Neural cell (in vitro differentiated cells): Measurements from ENCODE around the gene CDCA5. TPM values are rescaled to one million over a fixed set of nuclear protein-coding genes. Genes with fewer than 3 reads are reported as not detected.

Source experiments
- H2AFZ ChIP-seq: fragments of 200-600, 300-800 bp; sonication (generic), shearing (Covaris generic); 2 replicates; pipeline ENCODE4 v1.6.0; 2014; ENCODE audit warnings: low read depth, mild to moderate bottlenecking, antibody characterized with exemption, low read length, moderate library complexity
- H3F3A ChIP-seq: fragments of 200-600 bp; shearing (Covaris generic); 2 replicates; pipeline ENCODE4 v1.6.1; 2016; ENCODE audit warnings: mild to moderate bottlenecking, moderate library complexity, mixed read lengths, antibody characterized with exemption, low read length; ENCODE audit not compliant: insufficient read depth, poor library complexity, severe bottlenecking
- H3K27ac ChIP-seq: fragments of 200-600, 300-800 bp; sonication (generic), shearing (Covaris generic); 2 replicates; pipeline ENCODE4 v1.5.1; 2014; ENCODE audit warnings: mild to moderate bottlenecking, low read length, moderate library complexity
- H3K27me3 ChIP-seq: fragments of 300-800, 200-600 bp; sonication (generic), shearing (Covaris generic); 2 replicates; pipeline ENCODE4 v1.6.0; 2014; ENCODE audit warnings: mild to moderate bottlenecking, low read depth, low read length, moderate library complexity; ENCODE audit not compliant: insufficient read depth
- H3K36me3 ChIP-seq: fragments of 300-800, 200-600 bp; sonication (generic), shearing (Covaris generic); 2 replicates; pipeline ENCODE4 v1.5.1; 2014; ENCODE audit warnings: mild to moderate bottlenecking, antibody characterized with exemption, low read length, moderate library complexity; ENCODE audit not compliant: insufficient read depth
- H3K4me2 ChIP-seq: fragments of 300-800, 200-600 bp; sonication (generic), shearing (Covaris generic); 2 replicates; pipeline ENCODE4 v1.6.0; 2014; ENCODE audit warnings: mild to moderate bottlenecking, low read length
- H3K4me3 ChIP-seq: fragments of 300-800, 200-600 bp; sonication (generic), shearing (Covaris generic); 2 replicates; pipeline ENCODE4 v1.5.1; 2014; ENCODE audit warnings: mild to moderate bottlenecking, low read length, moderate library complexity
- H3K79me2 ChIP-seq: fragments of 200-600 bp; shearing (Covaris generic); replicated peaks from 2 replicates; pipeline ENCODE4 v1.6.0; 2014; ENCODE audit warnings: mild to moderate bottlenecking, low read length, moderate library complexity; ENCODE audit not compliant: insufficient read depth
- H3K9ac ChIP-seq: fragments of 300-800, 200-600 bp; sonication (generic), shearing (Covaris generic); 2 replicates; pipeline ENCODE4 v1.6.1; 2016; ENCODE audit warnings: mild to moderate bottlenecking, low read length, mixed read lengths
- H3K9me2 ChIP-seq: fragments of 200-600 bp; shearing (Covaris generic); 2 replicates; pipeline ENCODE4 v1.6.1; 2016; ENCODE audit warnings: mild to moderate bottlenecking, low read length, mixed read lengths; ENCODE audit not compliant: insufficient read depth
- H3K9me3 ChIP-seq: fragments of 200-600, 300-800 bp; sonication (generic), shearing (Covaris generic); 2 replicates; pipeline ENCODE4 v1.6.1; 2016; ENCODE audit warnings: mild to moderate bottlenecking, mixed run types, low read length, moderate library complexity, mixed read lengths
- H4K20me1 ChIP-seq: fragments of 200-600 bp; shearing (Covaris generic); 2 replicates; pipeline ENCODE4 v1.6.1; 2016; ENCODE audit warnings: mild to moderate bottlenecking, mixed run types; ENCODE audit not compliant: insufficient read depth
- EP300 ChIP-seq: fragments of 450-650 bp; conservative IDR thresholded peaks from 2 replicates; pipeline ENCODE4 v1.6.1; 2014; ENCODE audit warnings: antibody characterized with exemption, mild to moderate bottlenecking, moderate library complexity; ENCODE audit not compliant: poor library complexity, severe bottlenecking
- EZH2 ChIP-seq: fragments of 200-600, 300-800 bp; shearing (Covaris generic), sonication (generic); IDR thresholded peaks from 2 replicates; pipeline ENCODE4 v1.6.1; 2014; ENCODE audit warnings: antibody characterized with exemption, low read length, borderline replicate concordance, mild to moderate bottlenecking; ENCODE audit not compliant: insufficient read depth, poor library complexity, severe bottlenecking
- MXI1 ChIP-seq: fragments of 450-650 bp; conservative IDR thresholded peaks from 2 replicates; pipeline ENCODE4 v1.6.1; 2014; ENCODE audit warnings: antibody characterized with exemption, mild to moderate bottlenecking; ENCODE audit not compliant: poor library complexity, severe bottlenecking
- POLR2AphosphoS5 ChIP-seq: IDR thresholded peaks from 2 replicates; pipeline ENCODE4 v1.6.1; 2012
- RAD21 ChIP-seq: fragments of 450-650 bp; conservative IDR thresholded peaks from 2 replicates; pipeline ENCODE4 v1.6.1; 2014; ENCODE audit warnings: antibody characterized with exemption, mild to moderate bottlenecking, moderate library complexity
- SMC3 ChIP-seq: fragments of 450-650 bp; conservative IDR thresholded peaks from 2 replicates; pipeline ENCODE4 v1.6.1; 2014; ENCODE audit warnings: antibody characterized with exemption, mild to moderate bottlenecking, moderate library complexity; ENCODE audit not compliant: poor library complexity
- TAF1 ChIP-seq: IDR thresholded peaks from 2 replicates; pipeline ENCODE4 v1.6.1; 2012; ENCODE audit warnings: low read depth
- polyA plus RNA-seq: library from polyadenylated mRNA; depleted of rRNA; stranded (reverse); fragments of >200 nt; gene quantifications from 2 replicates; pipeline ENCODE4 v1.2.3, GENCODE V29; 2014
- TF ChIP-seq, protein P1 (sequence below): fragments of 450-650 bp; IDR thresholded peaks from 2 replicates; pipeline ENCODE4 v1.5.1; 2014; ENCODE audit warnings: antibody characterized with exemption, mild to moderate bottlenecking, moderate library complexity; ENCODE audit not compliant: poor library complexity, severe bottlenecking
- TF ChIP-seq, protein P2 (sequence below): IDR thresholded peaks from 2 replicates; pipeline ENCODE4 v1.6.1; 2012; ENCODE audit warnings: borderline replicate concordance

Gene CDCA5
- polyA plus RNA-seq, 1 donor from 2014 or later: 2.3 TPM

DNA sequence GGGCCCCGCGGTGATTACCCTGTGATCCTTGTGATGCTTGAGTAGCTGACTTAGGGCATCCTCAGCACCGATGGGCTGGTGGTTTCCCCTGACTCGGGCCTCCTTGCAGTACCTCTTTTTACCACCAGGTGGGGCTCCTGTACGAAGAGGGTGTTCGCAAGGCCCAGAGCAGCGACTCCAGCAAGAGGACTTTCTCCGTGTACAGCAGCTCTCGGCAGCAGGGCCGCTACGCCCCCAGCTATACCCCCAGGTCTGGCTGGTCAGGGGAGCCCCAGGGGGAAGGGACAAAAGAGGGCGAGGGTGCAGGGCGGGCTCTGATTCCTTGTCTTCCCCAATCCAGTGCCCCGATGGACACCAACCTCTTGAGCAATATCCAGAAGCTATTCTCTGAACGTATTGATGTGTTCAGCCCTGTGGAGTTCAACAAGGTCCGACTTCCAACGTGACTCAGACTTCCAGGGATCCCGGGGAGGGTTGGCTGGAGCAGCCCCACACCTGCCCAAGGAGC lies 26.6 kb upstream of the CDCA5 start:
- Histone ChIP-seq H3K4me2 (no peak overlapping the region), H3K36me3 (no peaks in the 10 kb centered on the region), H3K9ac (peak overlapping the region; percentile 34), H4K20me1 (no peaks in the 10 kb centered on the region), H3K27ac (no peak overlapping the region), H3K27me3 (no peaks in the 10 kb centered on the region), H3F3A (no peaks in the 10 kb centered on the region), H3K9me2 (no peaks in the 10 kb centered on the region), H3K9me3 (no peaks in the 10 kb centered on the region), H3K4me3 (peak overlapping the region; percentile 29), H2AFZ (no peak overlapping the region), H3K79me2 (peaks cover 19% of the 10 kb centered on the region)
- TF ChIP-seq, protein P1, sequence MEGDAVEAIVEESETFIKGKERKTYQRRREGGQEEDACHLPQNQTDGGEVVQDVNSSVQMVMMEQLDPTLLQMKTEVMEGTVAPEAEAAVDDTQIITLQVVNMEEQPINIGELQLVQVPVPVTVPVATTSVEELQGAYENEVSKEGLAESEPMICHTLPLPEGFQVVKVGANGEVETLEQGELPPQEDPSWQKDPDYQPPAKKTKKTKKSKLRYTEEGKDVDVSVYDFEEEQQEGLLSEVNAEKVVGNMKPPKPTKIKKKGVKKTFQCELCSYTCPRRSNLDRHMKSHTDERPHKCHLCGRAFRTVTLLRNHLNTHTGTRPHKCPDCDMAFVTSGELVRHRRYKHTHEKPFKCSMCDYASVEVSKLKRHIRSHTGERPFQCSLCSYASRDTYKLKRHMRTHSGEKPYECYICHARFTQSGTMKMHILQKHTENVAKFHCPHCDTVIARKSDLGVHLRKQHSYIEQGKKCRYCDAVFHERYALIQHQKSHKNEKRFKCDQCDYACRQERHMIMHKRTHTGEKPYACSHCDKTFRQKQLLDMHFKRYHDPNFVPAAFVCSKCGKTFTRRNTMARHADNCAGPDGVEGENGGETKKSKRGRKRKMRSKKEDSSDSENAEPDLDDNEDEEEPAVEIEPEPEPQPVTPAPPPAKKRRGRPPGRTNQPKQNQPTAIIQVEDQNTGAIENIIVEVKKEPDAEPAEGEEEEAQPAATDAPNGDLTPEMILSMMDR: peak; percentile 94
- peak; percentile 71 for TF ChIP-seq RAD21
- no peak for TF ChIP-seq TAF1
- peak; percentile 45 for TF ChIP-seq MXI1
- TF ChIP-seq SMC3: peak; percentile 80

- no peaks in the 10 kb centered on the region for H3K27me3 ChIP-seq
- H3K36me3 ChIP-seq: no peaks in the 10 kb centered on the region
- H2AFZ ChIP-seq: no peak overlapping the region
- no peaks in the 10 kb centered on the region for H3K9me2 ChIP-seq
- H3K27ac ChIP-seq: no peak overlapping the region
- H3F3A ChIP-seq: no peaks in the 10 kb centered on the region
- H3K79me2 ChIP-seq: peaks cover 19% of the 10 kb centered on the region
- no peaks in the 10 kb centered on the region for H3K9me3 ChIP-seq
- no peak overlapping the region for H3K4me2 ChIP-seq
- H4K20me1 ChIP-seq: no peaks in the 10 kb centered on the region
- no peak overlapping the region for H3K9ac ChIP-seq
- H3K4me3 ChIP-seq: no peak overlapping the region
- TF ChIP-seq MXI1 (no peak), TAF1 (no peak)
Measured at GRCh38 chr11:65109231-65110198, 25.7 kb upstream of the CDCA5 start.

DNA sequence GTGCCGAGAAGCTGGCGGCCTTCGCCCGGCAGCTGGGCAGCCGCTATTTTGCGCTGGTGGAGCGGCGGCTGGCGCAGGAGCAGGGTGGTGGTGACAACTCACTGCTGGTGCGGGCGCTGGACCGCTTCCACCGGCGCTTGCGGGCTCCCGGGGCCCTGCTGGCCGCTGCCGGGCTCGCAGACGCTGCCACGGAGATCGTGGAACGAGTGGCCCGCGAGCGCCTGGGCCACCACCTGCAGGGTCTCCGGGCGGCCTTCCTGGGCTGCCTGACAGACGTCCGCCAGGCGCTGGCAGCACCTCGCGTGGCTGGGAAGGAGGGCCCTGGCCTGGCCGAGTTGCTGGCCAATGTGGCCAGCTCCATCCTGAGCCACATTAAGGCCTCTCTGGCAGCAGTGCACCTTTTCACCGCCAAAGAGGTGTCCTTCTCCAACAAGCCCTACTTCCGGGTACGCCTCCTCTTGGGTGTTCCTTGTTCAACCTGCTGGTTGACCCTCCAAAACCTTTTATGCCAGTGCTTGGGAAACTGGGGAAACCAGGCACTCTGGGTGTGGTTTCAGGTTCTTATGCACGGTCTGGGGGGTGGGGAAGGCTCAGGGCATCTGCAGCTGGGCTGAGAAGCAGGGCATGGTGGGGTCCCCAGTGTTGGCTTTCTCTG lies 24.8 kb upstream of the CDCA5 start:
- no peak overlapping the region for H3K27ac ChIP-seq

More for the DNA sequence above, 24.8 kb upstream of the CDCA5 start:
- no peaks in the 10 kb centered on the region for H3K9me2 ChIP-seq
- H3K9me3 ChIP-seq: no peaks in the 10 kb centered on the region
- no peak overlapping the region for H2AFZ ChIP-seq
- no peak overlapping the region for H3K4me3 ChIP-seq
- no peak overlapping the region for H3K9ac ChIP-seq
- H4K20me1 ChIP-seq: no peaks in the 10 kb centered on the region
- no peaks in the 10 kb centered on the region for H3F3A ChIP-seq
- TF ChIP-seq MXI1 (no peak), RAD21 (no peak), EP300 (no peak), TAF1 (no peak), POLR2AphosphoS5 (no peak), EZH2 (no peak), SMC3 (no peak)
- TF ChIP-seq, protein P2, sequence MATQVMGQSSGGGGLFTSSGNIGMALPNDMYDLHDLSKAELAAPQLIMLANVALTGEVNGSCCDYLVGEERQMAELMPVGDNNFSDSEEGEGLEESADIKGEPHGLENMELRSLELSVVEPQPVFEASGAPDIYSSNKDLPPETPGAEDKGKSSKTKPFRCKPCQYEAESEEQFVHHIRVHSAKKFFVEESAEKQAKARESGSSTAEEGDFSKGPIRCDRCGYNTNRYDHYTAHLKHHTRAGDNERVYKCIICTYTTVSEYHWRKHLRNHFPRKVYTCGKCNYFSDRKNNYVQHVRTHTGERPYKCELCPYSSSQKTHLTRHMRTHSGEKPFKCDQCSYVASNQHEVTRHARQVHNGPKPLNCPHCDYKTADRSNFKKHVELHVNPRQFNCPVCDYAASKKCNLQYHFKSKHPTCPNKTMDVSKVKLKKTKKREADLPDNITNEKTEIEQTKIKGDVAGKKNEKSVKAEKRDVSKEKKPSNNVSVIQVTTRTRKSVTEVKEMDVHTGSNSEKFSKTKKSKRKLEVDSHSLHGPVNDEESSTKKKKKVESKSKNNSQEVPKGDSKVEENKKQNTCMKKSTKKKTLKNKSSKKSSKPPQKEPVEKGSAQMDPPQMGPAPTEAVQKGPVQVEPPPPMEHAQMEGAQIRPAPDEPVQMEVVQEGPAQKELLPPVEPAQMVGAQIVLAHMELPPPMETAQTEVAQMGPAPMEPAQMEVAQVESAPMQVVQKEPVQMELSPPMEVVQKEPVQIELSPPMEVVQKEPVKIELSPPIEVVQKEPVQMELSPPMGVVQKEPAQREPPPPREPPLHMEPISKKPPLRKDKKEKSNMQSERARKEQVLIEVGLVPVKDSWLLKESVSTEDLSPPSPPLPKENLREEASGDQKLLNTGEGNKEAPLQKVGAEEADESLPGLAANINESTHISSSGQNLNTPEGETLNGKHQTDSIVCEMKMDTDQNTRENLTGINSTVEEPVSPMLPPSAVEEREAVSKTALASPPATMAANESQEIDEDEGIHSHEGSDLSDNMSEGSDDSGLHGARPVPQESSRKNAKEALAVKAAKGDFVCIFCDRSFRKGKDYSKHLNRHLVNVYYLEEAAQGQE: no peak
- TF ChIP-seq, protein P1: no peak
- H3K36me3 ChIP-seq: no peaks in the 10 kb centered on the region
- H3K4me2 ChIP-seq: no peak overlapping the region
- peaks cover 10% of the 10 kb centered on the region for H3K79me2 ChIP-seq
- H3K27me3 ChIP-seq: no peaks in the 10 kb centered on the region
